H4 (cell line): ENCODE data around the gene PCSK5. TPM values are rescaled to one million over a fixed set of nuclear protein-coding genes. Genes with fewer than 3 reads are reported as not detected.
A peak's percentile ranks its signal among the peaks of the same experiment; 100 is the strongest.

ENCODE experiments used
- DNase-seq: peaks from one replicate; pipeline ENCODE4 v3.0.0-alpha.2; 2015; ENCODE audit warnings: low spot score
- total RNA-seq: library from RNA; depleted of rRNA; stranded (reverse); fragments of >200 nt; shearing (Covaris generic); gene quantifications from 2 replicates; pipeline ENCODE4 v1.2.3, GENCODE V29; 2014

The PCSK5 gene
- total RNA-seq, 1 experiment from 2014 or later, result 2.4 TPM

GRCh38 chr9:76004526-76004925, 114.1 kb downstream of the PCSK5 start:
- DNase-seq, result no peak

- DNase-seq, result no peak
Measured at GRCh38 chr9:76007935-76008334, 117.5 kb downstream of the PCSK5 start.

GRCh38 chr9:76013809-76014208, 123.3 kb downstream of the PCSK5 start:
- DNase-seq, result no peak

GRCh38 chr9:76018235-76018634, 127.8 kb downstream of the PCSK5 start:
- no peak for DNase-seq

- no peak for DNase-seq
Measured at GRCh38 chr9:76018761-76019160, 128.3 kb downstream of the PCSK5 start.

- DNase-seq, result no peak
Measured at GRCh38 chr9:76020652-76021051, 130.2 kb downstream of the PCSK5 start.

- DNase-seq, result no peak
Measured at GRCh38 chr9:76022317-76022716, 131.8 kb downstream of the PCSK5 start.

- peak; percentile 29 for DNase-seq
Measured at GRCh38 chr9:76023715-76024195, 133.3 kb downstream of the PCSK5 start.

GRCh38 chr9:76025286-76025685, 134.8 kb downstream of the PCSK5 start:
- DNase-seq, result no peak

- DNase-seq, result no peak
Measured at GRCh38 chr9:76026796-76027195, 136.3 kb downstream of the PCSK5 start.

- peak; percentile 38 for DNase-seq
Measured at GRCh38 chr9:76027416-76027815, 136.9 kb downstream of the PCSK5 start.

GRCh38 chr9:76027861-76028260, 137.4 kb downstream of the PCSK5 start:
- no peak for DNase-seq

GRCh38 chr9:76032038-76032796, 141.7 kb downstream of the PCSK5 start:
- DNase-seq, result no peak

GRCh38 chr9:76032797-76033373, 142.4 kb downstream of the PCSK5 start:
- DNase-seq, result no peak

GRCh38 chr9:76034049-76034448, 143.6 kb downstream of the PCSK5 start:
- DNase-seq, result no peak

GRCh38 chr9:76036762-76037161, 146.3 kb downstream of the PCSK5 start:
- DNase-seq, result no peak

GRCh38 chr9:76037587-76038225, 147.2 kb downstream of the PCSK5 start:
- DNase-seq, result no peak

- DNase-seq, result no peak
Measured at GRCh38 chr9:76038431-76038830, 148.0 kb downstream of the PCSK5 start.

- no peak for DNase-seq
Measured at GRCh38 chr9:76044266-76044819, 153.9 kb downstream of the PCSK5 start.

- no peak for DNase-seq
Measured at GRCh38 chr9:76045221-76045620, 154.7 kb downstream of the PCSK5 start.

GRCh38 chr9:76049341-76049740, 158.9 kb downstream of the PCSK5 start:
- DNase-seq, result no peak

- DNase-seq, result peak; percentile 8
Measured at GRCh38 chr9:76067696-76068095, 177.2 kb downstream of the PCSK5 start.

- no peak for DNase-seq
Measured at GRCh38 chr9:76077537-76077936, 187.1 kb downstream of the PCSK5 start.
